Common myeloid progenitor, CD34-positive (primary cell): ENCODE results near the gene PNP. TPM values are rescaled to one million over a fixed set of nuclear protein-coding genes. Genes with fewer than 3 reads are reported as not detected.

Experiments
- CTCF ChIA-PET: fragments of 350-600 bp; sonication (Branson Sonifier 250); formaldehyde crosslinking; loops from one replicate; lab custom pipeline; 2021; ENCODE audit warnings: antibody characterized with exemption; lab: Charles Lee
- POLR2A ChIA-PET: fragments of 350-600 bp; sonication (Branson Sonifier 250); formaldehyde crosslinking; loops from one replicate; lab custom pipeline; 2021; ENCODE audit warnings: antibody characterized with exemption; lab: Charles Lee
- DNase-seq, 3 donors: peaks; one replicate each; pipeline versions ENCODE4 v3.0.0 to v3.0.0-alpha.2; 2013
- H3K27ac ChIP-seq, 2 experiments: 1 replicate in 1 of 2; 2 replicates in 1 of 2; pipeline ENCODE4 v1.7.0; 2013; ENCODE audit warnings: inconsistent platforms in 2 of 2, low read length in 2 of 2, mild to moderate bottlenecking in 2 of 2, low read depth in 1 of 2, moderate library complexity in 1 of 2; ENCODE audit not compliant: severe bottlenecking in 2 of 2, insufficient read depth in 1 of 2, poor library complexity in 1 of 2
- H3K27me3 ChIP-seq, 5 experiments: replicated peaks in 2 of 5; 1 replicate in 3 of 5; 2 replicates in 2 of 5; pipeline versions ENCODE4 v1.6.1 to v1.7.0; 2013; ENCODE audit warnings: low read length in 4 of 5, mild to moderate bottlenecking in 2 of 5, moderate library complexity in 2 of 5, inconsistent platforms in 1 of 5; ENCODE audit not compliant: insufficient read depth in 5 of 5, control insufficient read depth in 4 of 5
- H3K36me3 ChIP-seq, 4 experiments: 1 replicate in 2 of 4; 2 replicates in 2 of 4; pipeline versions ENCODE4 v1.6.1 to v1.7.0; 2013; ENCODE audit warnings: low read length in 3 of 4, control low read depth in 1 of 4, mild to moderate bottlenecking in 1 of 4; ENCODE audit not compliant: control insufficient read depth in 4 of 4, insufficient read depth in 4 of 4
- H3K4me1 ChIP-seq, 4 experiments: 1 replicate in 3 of 4; 2 replicates in 1 of 4; pipeline versions ENCODE4 v1.6.1 to v1.7.1; 2013; ENCODE audit warnings: low read length in 3 of 4, mild to moderate bottlenecking in 3 of 4, control low read depth in 1 of 4, inconsistent platforms in 1 of 4, moderate library complexity in 1 of 4; ENCODE audit not compliant: control insufficient read depth in 4 of 4, insufficient read depth in 4 of 4; ENCODE audit errors: control extremely low read depth in 1 of 4
- H3K4me3 ChIP-seq, 7 experiments: 1 replicate in 4 of 7; 2 replicates in 3 of 7; pipeline versions ENCODE4 v1.5.1 to v1.7.0; 2013; ENCODE audit warnings: mild to moderate bottlenecking in 7 of 7, low read length in 6 of 7, moderate library complexity in 6 of 7, inconsistent platforms in 2 of 7, low read depth in 2 of 7, control low read depth in 1 of 7; ENCODE audit not compliant: insufficient read depth in 4 of 7, control insufficient read depth in 1 of 7; ENCODE audit errors: extremely low read depth in 1 of 7
- H3K9me3 ChIP-seq, 5 experiments: 1 replicate in 4 of 5; 2 replicates in 1 of 5; pipeline versions ENCODE4 v1.6.1 to v1.7.1; 2013; ENCODE audit warnings: low read length in 4 of 5, mild to moderate bottlenecking in 2 of 5, inconsistent platforms in 1 of 5, low read depth in 1 of 5, moderate library complexity in 1 of 5; ENCODE audit not compliant: control insufficient read depth in 4 of 5, insufficient read depth in 2 of 5; ENCODE audit errors: control extremely low read depth in 1 of 5
- WGBS: methylation state at CpG from one replicate; pipeline ENCODE4 v1.1.5; 2013; ENCODE audit not compliant: insufficient coverage; 5-methylcytosine and 5-hydroxymethylcytosine counted together
- polyA plus RNA-seq: library from polyadenylated mRNA; unstranded; fragments of 120-200 nt; gene quantifications from one replicate; pipeline ENCODE4 v1.2.1, GENCODE V29; 2013

PNP gene
- 67.0 TPM for polyA plus RNA-seq

DNA sequence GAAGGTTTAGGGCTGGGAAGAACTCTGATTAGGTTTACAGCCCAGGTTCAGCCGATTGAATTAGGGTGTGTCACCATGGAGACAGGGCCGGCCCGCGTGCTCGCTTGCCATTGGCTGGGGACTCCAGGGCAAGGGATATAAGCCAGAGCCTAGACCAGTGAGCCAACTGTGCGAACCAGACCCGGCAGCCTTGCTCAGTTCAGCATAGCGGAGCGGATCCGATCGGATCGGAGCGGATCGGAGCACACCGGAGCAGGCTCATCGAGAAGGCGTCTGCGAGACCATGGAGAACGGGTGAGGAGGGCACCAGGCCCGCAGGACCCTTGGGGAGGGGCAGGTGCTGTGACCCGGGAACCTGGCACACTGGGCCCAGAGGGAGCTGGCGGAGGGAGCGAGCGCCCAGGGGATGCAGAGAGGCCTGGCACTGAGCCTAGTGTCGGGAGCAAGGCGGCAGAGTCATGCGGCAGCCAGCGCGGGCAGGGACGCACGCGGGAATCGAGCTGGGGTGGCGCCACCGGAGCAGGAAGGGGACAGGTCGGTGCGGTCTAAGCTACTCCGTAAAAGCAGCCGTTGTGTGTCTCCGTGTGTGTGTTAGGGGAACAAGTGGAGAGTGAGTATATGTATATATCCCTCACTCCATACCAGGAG lies at the start of gene PNP:
PNP (plus strand) TSS at position 165 of the 648 bp plus-strand sequence; CDS start at position 284, 119 bp downstream.
- WGBS = under 1% methylated on average over 33 of the region's 40 CpGs
- CTCF ChIA-PET = interaction anchor here (0.9 to 3.2 kb wide), 11 partner anchors 8 to 228 kb away, joined by 3 to 14 read pairs (median 4); partner anchors contain the start of gene PIP4P1
- DNase-seq = peak; percentile 87 to 95 (median 94)

DNA sequence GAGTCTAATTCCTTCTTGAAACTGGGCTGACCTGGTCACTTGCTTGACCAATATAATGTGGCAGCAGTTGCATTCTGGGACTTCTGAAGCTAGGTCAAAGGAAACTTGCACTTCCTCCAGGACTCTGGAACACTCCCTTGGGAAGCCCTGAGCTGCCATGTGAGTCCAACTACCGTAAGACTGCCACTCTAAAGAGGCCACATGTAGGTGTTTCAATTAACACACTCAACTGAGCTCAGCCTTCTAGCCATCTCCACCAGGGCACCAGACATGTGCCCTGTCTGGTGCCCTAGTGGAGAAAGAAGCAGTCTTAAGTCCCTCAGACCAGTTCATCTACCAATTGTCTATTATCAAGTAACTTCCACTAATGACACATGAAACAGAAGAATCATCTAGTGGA lies 49.8 kb upstream of the PNP start:
- peak in 2 of 3 donors; percentile 22 to 53 for DNase-seq
- Histone ChIP-seq H3K4me3 (no peak overlapping the region), H3K27ac (no peak overlapping the region), H3K36me3 (no peaks in the 10 kb centered on the region), H3K9me3 (no peaks in the 10 kb centered on the region), H3K27me3 (no peaks in the 10 kb centered on the region), H3K4me1 (peaks cover 3 to 13% (median 12%) of the 10 kb centered on the region in 4 experiments)
- ChIA-PET CTCF (interaction anchor here (1.0 kb wide), 1 partner anchor 73 kb away, joined by 3 read pairs; no protein-coding TSS in a partner anchor), POLR2A (no interaction called here)
- WGBS = 83% methylated on average over 1 of the region's 1 CpG

More for the DNA sequence above, at the start of gene PNP:
- Histone ChIP-seq H3K9me3 (no peaks in the 10 kb centered on the region), H3K4me3 (peak within 1 kb of the TSS; percentile 74 to 98 (median 87)), H3K27ac (peak within 1 kb of the TSS; percentile 68 to 88), H3K36me3 (peaks cover 8 to 30% (median 18%) of the 10 kb centered on the region in 4 experiments), H3K27me3 (no peaks in the 10 kb centered on the region), H3K4me1 (peaks cover 8 to 28% (median 23%) of the 10 kb centered on the region in 4 experiments)
- POLR2A ChIA-PET = interaction anchor here (0.6 to 1.9 kb wide), 11 partner anchors 8 to 126 kb away, joined by 3 to 15 read pairs (median 4); partner anchors contain the start of genes APEX1, OSGEP, PARP2 and PIP4P1

DNA sequence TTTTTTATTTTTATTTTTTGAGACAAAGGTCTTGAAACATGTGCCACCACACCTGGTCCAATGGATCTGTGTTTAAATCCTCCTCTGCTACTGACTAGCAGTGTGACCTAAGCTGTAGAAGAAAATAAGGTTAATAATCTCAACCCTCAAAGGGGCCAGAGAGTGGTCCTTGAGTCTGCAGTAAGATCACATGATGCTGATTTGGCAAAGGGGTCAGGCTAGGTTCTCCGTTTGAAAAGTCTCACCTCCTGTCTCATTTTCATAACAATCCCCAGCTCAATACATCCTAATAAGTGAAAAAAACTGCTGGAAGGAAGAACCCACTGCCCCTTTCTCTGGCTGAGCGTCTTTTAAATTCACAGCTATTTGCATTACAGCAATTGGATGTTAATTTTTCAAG lies 47.9 kb upstream of the PNP start:
- Histone ChIP-seq H3K27ac (no peak overlapping the region), H3K27me3 (no peaks in the 10 kb centered on the region), H3K4me1 (peaks cover 0 to 15% (median 7%) of the 10 kb centered on the region in 4 experiments), H3K4me3 (no peak overlapping the region), H3K9me3 (no peaks in the 10 kb centered on the region), H3K36me3 (no peaks in the 10 kb centered on the region)
- WGBS = 100% methylated on average over 1 of the region's 2 CpGs
- DNase-seq = no peak
- ChIA-PET CTCF (interaction anchor here (1.2 to 3.1 kb wide), 6 partner anchors 12 to 226 kb away, joined by 3 to 9 read pairs (median 3); partner anchors contain the start of genes APEX1 and OSGEP), POLR2A (no interaction called here)

DNA sequence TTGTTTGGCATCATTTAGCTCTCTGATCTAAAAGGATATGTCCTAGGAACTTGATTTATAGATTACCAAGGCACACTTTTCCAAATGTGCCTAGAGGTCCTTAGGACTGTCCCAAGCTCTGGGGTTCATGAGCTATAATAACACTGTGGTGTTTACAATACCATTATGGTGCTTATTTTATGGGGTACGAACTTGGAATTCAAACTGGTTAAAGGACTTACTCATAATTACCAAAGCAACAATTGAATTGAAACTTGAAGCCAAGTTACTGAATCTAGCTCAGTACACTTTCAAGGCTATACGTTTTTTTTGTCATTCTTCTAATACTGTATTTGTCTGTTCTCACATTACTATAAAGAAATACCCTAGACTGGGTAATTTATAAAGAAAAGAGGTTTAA lies 46.3 kb upstream of the PNP start:
- ChIA-PET POLR2A (no interaction called here), CTCF (interaction anchor here (0.7 to 3.5 kb wide), 10 partner anchors 8 to 186 kb away, joined by 3 to 28 read pairs (median 3); partner anchors contain the start of genes APEX1, KLHL33, OSGEP and TEP1)
- peaks cover 8 to 21% (median 8%) of the 10 kb centered on the region in 4 experiments for H3K4me1 ChIP-seq

DNA sequence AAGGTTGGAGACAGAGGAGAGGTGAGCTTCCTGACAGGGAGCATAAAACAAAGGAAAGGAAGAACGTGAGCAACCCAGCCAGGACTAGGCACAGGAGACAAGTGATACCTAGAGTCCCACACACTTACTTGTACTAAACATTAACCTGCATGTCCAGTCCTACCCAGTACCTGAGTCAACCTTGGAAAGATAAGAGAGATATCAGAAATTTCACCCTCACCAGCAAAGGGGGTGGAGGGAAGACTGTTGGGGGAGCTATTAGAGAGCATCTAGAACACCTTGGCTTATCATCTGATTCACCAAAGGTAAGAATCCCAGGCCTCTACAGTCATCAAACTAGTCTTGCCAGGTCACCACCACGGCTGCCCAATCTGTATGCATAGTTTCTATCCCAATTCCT lies 44.4 kb upstream of the PNP start:
- no peaks in the 10 kb centered on the region for H3K27me3 ChIP-seq
- POLR2A ChIA-PET = interaction anchor here (0.7 kb wide), 1 partner anchor 551 kb away, joined by 3 read pairs; no protein-coding TSS in a partner anchor
- no peak overlapping the region for H3K27ac ChIP-seq
- no peaks in the 10 kb centered on the region for H3K36me3 ChIP-seq
- H3K4me3 ChIP-seq = no peak overlapping the region
- WGBS = 0% methylated on average over 1 of the region's 2 CpGs
- CTCF ChIA-PET = interaction anchor here (1.0 to 3.5 kb wide), 3 partner anchors 9 to 37 kb away, joined by 3 to 28 read pairs (median 4); partner anchors contain the start of genes PIP4P1 and TEP1
- peaks cover 13 to 41% (median 28%) of the 10 kb centered on the region in 4 experiments for H3K4me1 ChIP-seq
- no peak for DNase-seq
- no peaks in the 10 kb centered on the region for H3K9me3 ChIP-seq

More for the DNA sequence above, 46.3 kb upstream of the PNP start:
- DNase-seq = no peak
- Histone ChIP-seq H3K27me3 (no peaks in the 10 kb centered on the region), H3K36me3 (no peaks in the 10 kb centered on the region), H3K4me3 (no peak overlapping the region), H3K9me3 (no peaks in the 10 kb centered on the region), H3K27ac (no peak overlapping the region)
- no CpG with 5 or more reads among the region's 2 CpGs for WGBS

DNA sequence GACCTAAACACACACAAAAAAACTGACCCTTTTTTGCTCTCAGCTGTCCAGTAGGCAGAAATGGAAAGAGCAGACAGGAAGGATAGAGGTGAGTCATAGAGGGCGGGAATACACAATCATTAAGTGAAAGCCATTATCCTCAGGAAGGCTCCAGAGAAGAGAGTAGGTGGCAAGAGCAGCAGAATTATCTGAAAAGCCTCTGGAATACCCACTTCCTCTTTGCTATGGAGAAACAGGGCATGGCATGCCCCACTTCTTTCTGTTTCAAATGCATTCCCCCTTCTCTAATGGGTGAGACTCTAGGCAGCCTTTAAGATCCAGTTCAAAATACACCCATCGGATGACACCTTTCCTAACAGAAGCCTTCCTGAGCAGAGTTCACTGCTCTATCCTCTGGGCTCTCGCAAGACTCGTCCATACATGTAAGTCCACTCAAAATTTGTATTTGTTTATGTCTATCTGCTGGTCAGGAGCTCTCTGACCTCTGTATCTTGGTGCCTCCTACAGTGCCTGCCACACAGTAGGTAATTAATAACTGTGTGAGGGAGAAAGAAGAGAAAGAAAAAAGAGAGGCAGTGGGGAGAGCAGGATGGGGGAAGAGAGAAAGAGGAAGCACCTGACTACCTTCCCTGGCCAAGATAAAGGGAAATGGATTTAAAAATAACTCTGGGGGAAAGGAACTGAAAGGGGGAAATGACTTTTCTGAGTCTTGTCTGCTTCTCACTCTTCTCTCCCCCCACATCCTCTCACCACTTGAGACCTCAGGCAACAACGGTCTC lies 41.8 kb upstream of the PNP start:
- peak; percentile 49 to 87 (median 77) for DNase-seq
- WGBS = 4% methylated on average over 3 of the region's 5 CpGs
- CTCF ChIA-PET = interaction anchor here (0.7 to 4.6 kb wide), 4 partner anchors 13 to 183 kb away, joined by 3 to 27 read pairs (median 4); partner anchors contain the start of gene TEP1
- H3K4me3 ChIP-seq = peak overlapping the region in 5 of 7 experiments; percentile 22 to 62 (median 49)
- POLR2A ChIA-PET = interaction anchor here (2.1 kb wide), 1 partner anchor 28 kb away, joined by 6 read pairs; the partner anchor contains the start of gene APEX1
- H3K36me3 ChIP-seq = no peaks in the 10 kb centered on the region
- H3K9me3 ChIP-seq = no peaks in the 10 kb centered on the region
- peaks cover 13 to 50% (median 38%) of the 10 kb centered on the region in 4 experiments for H3K4me1 ChIP-seq
- peak overlapping the region; percentile 25 to 74 for H3K27ac ChIP-seq
- no peaks in the 10 kb centered on the region for H3K27me3 ChIP-seq
